ENCODE results near the gene CYP2A13.

GRCh38 chr19:41095703-41096102, 7.5 kb downstream of the CYP2A13 start:
- TF ChIP-seq, protein P1, sequence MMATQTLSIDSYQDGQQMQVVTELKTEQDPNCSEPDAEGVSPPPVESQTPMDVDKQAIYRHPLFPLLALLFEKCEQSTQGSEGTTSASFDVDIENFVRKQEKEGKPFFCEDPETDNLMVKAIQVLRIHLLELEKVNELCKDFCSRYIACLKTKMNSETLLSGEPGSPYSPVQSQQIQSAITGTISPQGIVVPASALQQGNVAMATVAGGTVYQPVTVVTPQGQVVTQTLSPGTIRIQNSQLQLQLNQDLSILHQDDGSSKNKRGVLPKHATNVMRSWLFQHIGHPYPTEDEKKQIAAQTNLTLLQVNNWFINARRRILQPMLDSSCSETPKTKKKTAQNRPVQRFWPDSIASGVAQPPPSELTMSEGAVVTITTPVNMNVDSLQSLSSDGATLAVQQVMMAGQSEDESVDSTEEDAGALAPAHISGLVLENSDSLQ (IDR thresholded peaks at IDR 0.05), result no peak
- TF ChIP-seq FOXA1 (IDR thresholded peaks at IDR 0.05) (no peak), L3MBTL2 (conservative IDR thresholded peaks at IDR 0.05) (no peak), FOXM1 (IDR thresholded peaks at IDR 0.05; ENCODE audit: borderline replicate concordance) (no peak)

All from HEK293T (cell line).